AG04450 (cell line): ENCODE results near the gene BRF1. TPM values are rescaled to one million over a fixed set of nuclear protein-coding genes. Genes with fewer than 3 reads are reported as not detected.

ENCODE experiments used
- CTCF ChIA-PET: fragments of 300-600, 350-600 bp; formaldehyde crosslinking; extraction: SDS; loops from one replicate; lab custom pipeline; 2022; ENCODE audit warnings: antibody characterized with exemption, inconsistent platforms; lab: Charles Lee
- POLR2A ChIA-PET: fragments of 350-600 bp; formaldehyde crosslinking; extraction: SDS; loops from one replicate; lab custom pipeline; 2021; ENCODE audit warnings: antibody characterized with exemption, inconsistent platforms; lab: Yijun Ruan, JAX
- DNase-seq: peaks from one replicate; pipeline ENCODE4 v3.0.0-alpha.2; 2011; ENCODE audit warnings: low read depth, low spot score
- H3K27ac ChIP-seq: one replicate; pipeline ENCODE4 v1.5.1; 2012; ENCODE audit warnings: low read depth, low read length, control low read depth
- H3K27me3 ChIP-seq: one replicate; pipeline ENCODE4 v1.6.0; 2012; ENCODE audit warnings: low read length; ENCODE audit not compliant: control insufficient read depth, insufficient read depth
- H3K4me3 ChIP-seq: 2 replicates; pipeline ENCODE4 v1.5.1; 2011; ENCODE audit warnings: mild to moderate bottlenecking, low read depth, low read length, control low read depth
- H3K9me3 ChIP-seq: 2 replicates; pipeline ENCODE4 v1.5.1; 2012; ENCODE audit warnings: low read length; ENCODE audit not compliant: control insufficient read depth, insufficient read depth
- polyA plus RNA-seq: library from polyadenylated mRNA; depleted of rRNA; stranded (reverse); fragments of >200 nt; gene quantifications from 2 replicates; pipeline ENCODE4 v1.2.3, GENCODE V29; 2011
- TF ChIP-seq, protein P1 (sequence below): IDR thresholded peaks from 2 replicates; pipeline ENCODE4 v1.5.1; 2011; ENCODE audit warnings: low read depth, low read length, control low read depth, inconsistent platforms

BRF1 gene
- polyA plus RNA-seq, 1 experiment, result 6.3 TPM

DNA sequence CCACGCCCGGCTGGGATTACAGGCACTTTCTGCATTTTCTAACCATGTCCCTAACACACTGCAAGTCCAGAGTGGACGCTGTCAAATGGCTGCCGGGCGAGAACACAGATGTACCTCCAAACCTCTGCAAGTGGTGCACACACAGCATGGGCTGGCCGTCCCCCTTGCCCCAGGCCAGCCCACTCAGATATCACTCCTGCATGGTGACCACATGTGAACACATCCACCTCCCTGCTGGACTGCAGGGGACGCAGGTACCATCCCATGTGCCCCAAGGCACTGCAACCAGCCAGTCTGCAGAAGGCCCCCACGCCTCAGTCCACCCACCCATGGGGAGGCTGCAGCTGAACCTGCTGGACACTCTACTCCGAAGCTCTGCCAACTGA is 14.0 kb downstream of the BRF1 start:
- H3K4me3 ChIP-seq, result no peak overlapping the region
- no peaks in the 10 kb centered on the region for H3K9me3 ChIP-seq
- TF ChIP-seq, protein P1, sequence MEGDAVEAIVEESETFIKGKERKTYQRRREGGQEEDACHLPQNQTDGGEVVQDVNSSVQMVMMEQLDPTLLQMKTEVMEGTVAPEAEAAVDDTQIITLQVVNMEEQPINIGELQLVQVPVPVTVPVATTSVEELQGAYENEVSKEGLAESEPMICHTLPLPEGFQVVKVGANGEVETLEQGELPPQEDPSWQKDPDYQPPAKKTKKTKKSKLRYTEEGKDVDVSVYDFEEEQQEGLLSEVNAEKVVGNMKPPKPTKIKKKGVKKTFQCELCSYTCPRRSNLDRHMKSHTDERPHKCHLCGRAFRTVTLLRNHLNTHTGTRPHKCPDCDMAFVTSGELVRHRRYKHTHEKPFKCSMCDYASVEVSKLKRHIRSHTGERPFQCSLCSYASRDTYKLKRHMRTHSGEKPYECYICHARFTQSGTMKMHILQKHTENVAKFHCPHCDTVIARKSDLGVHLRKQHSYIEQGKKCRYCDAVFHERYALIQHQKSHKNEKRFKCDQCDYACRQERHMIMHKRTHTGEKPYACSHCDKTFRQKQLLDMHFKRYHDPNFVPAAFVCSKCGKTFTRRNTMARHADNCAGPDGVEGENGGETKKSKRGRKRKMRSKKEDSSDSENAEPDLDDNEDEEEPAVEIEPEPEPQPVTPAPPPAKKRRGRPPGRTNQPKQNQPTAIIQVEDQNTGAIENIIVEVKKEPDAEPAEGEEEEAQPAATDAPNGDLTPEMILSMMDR, result no peak
- no peak overlapping the region for H3K27ac ChIP-seq
- POLR2A ChIA-PET, result no interaction called here
- DNase-seq, result no peak
- H3K27me3 ChIP-seq, result no peaks in the 10 kb centered on the region
- CTCF ChIA-PET, result no interaction called here

DNA sequence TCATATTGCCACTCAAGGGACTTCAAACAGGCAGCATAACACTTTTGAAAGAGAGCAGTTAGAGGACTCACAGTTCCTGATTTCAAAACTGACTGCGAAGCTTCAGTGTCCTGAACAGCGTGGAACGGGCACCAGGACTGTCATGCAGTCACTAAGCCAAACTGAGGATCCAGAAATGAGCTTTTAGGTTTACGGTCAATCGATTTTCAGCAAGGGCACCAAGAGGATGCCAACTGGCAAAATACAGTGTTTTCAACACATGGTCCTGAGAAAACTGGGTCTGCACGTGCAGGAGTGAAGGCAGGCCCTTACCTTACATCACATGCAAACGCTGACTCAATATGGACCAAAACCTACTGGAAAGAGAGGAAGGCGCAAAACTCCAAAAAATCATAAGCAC is 15.6 kb downstream of the BRF1 start:
- ChIA-PET CTCF (no interaction called here), POLR2A (no interaction called here)
- TF ChIP-seq, protein P1, result no peak
- Histone ChIP-seq H3K27me3 (no peaks in the 10 kb centered on the region), H3K27ac (no peak overlapping the region), H3K4me3 (no peak overlapping the region), H3K9me3 (no peaks in the 10 kb centered on the region; the same call in 1 of the 2 replicates)
- no peak for DNase-seq

DNA sequence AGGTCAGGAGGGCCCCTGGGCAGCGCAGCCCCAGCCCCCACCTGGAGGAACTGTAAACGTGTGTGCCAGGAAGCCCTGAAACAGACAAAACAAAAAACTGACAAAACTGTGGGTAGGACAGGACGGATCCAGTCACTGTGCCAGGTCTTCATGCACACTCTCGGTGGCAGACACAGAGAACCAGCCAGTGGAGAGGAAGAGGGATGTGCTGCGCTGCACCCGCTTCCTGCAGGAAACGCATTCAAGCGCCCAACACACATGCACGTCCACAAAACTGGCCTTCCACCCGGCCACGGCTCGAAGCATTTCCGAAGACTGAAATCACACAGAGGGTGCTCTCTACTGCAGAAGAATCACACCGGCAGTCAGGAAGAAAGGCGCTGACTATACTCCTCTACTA is 16.9 kb downstream of the BRF1 start:
- TF ChIP-seq, protein P1, result no peak
- H3K4me3 ChIP-seq, result no peak overlapping the region
- no peak overlapping the region for H3K27ac ChIP-seq
- ChIA-PET POLR2A (interaction anchor here (0.7 kb wide), 1 partner anchor 82 kb away, joined by 3 read pairs; no protein-coding TSS in a partner anchor), CTCF (no interaction called here)
- H3K9me3 ChIP-seq, result no peaks in the 10 kb centered on the region; the same call in 1 of the 2 replicates
- DNase-seq, result no peak
- H3K27me3 ChIP-seq, result no peaks in the 10 kb centered on the region

DNA sequence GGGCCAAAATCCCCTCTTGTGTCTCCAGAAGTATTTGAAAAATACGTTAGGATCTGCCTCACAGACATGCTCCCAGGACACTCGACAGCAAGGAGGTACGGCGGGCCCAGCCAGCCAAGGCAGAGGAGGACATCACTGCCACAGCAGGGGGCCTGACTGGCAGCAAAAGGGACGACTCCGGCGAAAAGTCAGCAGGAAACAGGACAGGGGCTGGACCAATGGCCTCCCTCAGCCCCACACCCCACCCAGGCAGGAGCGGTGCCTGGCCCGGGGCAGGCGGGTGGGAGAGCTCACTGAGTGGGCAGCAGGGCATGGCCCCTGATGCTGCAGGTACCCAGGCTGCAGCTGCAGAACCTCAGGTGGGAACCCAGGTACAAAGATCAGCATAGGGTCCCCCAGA is 17.8 kb downstream of the BRF1 start:
- TF ChIP-seq, protein P1, result no peak
- H3K27me3 ChIP-seq, result no peaks in the 10 kb centered on the region
- POLR2A ChIA-PET, result interaction anchor here (0.7 kb wide), 1 partner anchor 81 kb away, joined by 3 read pairs; no protein-coding TSS in a partner anchor
- H3K4me3 ChIP-seq, result no peak overlapping the region
- H3K9me3 ChIP-seq, result no peaks in the 10 kb centered on the region; the same call in 1 of the 2 replicates
- DNase-seq, result no peak
- CTCF ChIA-PET, result interaction anchor here (2.0 kb wide), 1 partner anchor 80 kb away, joined by 8 read pairs; no protein-coding TSS in a partner anchor
- H3K27ac ChIP-seq, result no peak overlapping the region

DNA sequence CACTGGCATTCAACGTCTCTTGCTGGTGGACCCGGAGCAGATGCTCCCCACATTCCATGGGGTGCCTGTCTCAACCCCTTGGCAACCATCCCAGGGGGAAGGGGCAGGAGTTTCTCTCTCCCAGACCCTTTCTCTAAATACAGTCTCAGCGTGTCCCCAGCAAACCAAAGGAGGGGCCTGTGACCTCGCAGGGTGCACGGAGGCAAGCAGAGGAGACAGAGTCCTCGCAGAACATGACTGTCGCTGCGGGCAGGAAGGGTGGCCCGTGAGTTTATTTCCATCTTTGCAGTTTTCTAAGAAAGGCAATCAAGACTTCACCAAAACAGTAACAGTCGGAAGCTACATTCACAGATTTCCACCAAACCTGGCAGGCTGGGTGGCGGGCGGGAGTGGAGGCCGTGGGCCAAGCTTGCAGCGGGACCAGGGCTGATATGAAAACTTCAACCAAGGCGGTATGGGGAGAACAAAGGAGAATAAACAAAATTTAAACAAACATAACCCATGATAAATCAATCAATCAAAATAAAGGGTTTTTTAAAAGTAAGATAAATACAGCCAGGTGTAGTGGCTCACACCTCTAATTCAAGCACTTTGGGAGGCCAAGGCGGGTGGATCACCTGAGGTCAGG is 18.6 kb downstream of the BRF1 start:
- Histone ChIP-seq H3K27ac (no peak overlapping the region), H3K4me3 (no peak overlapping the region), H3K9me3 (no peaks in the 10 kb centered on the region; the same call in 1 of the 2 replicates), H3K27me3 (no peaks in the 10 kb centered on the region)
- TF ChIP-seq, protein P1, result no peak
- ChIA-PET CTCF (interaction anchor here (1.2 to 2.0 kb wide), 5 partner anchors 11 to 307 kb away, joined by 3 to 8 read pairs (median 5); no protein-coding TSS in a partner anchor), POLR2A (no interaction called here)
- DNase-seq, result no peak
